K562 (cell line): ENCODE measurements around the gene SCN2B. TPM values are rescaled to one million over a fixed set of nuclear protein-coding genes. Genes with fewer than 3 reads are reported as not detected.

ENCODE experiments used
- CREB3L1 ChIP-seq: fragments of 450-650 bp; IDR thresholded peaks from 2 replicates; pipeline ENCODE4 v1.6.1; 2014; ENCODE audit warnings: low read depth, mild to moderate bottlenecking, moderate library complexity, borderline replicate concordance
- DIDO1 ChIP-seq: fragments of 450-650 bp; IDR thresholded peaks from 2 replicates; pipeline ENCODE4 v1.6.1; 2016; ENCODE audit warnings: low read depth, missing biosample characterization, missing genetic modification characterization
- E2F1 ChIP-seq: sonication (generic); formaldehyde crosslinking; IDR thresholded peaks from 2 replicates; pipeline ENCODE4 v1.8.1; 2023; ENCODE audit warnings: mild to moderate bottlenecking, missing genetic modification reagents, moderate library complexity
- E2F5 ChIP-seq: sonication (generic); formaldehyde crosslinking; IDR thresholded peaks from 2 replicates; pipeline ENCODE4 v1.8.0; 2022; ENCODE audit warnings: mild to moderate bottlenecking, missing genetic modification reagents
- ELF1 ChIP-seq: fragments of 200-800 bp; sonication (Bioruptor generic); IDR thresholded peaks from 2 replicates; pipeline ENCODE4 v1.6.1; 2016; ENCODE audit warnings: missing genetic modification characterization, missing compliant biosample characterization
- EP300 ChIP-seq: IDR thresholded peaks from 2 replicates; pipeline ENCODE4 v1.6.1; 2012; ENCODE audit warnings: low read length, improper control_type of control experiment
- HDAC1 ChIP-seq, 2 experiments: fragments of 450-650 bp; IDR thresholded peaks; 2 replicates each; pipeline ENCODE4 v1.6.1; 2016 to 2017; ENCODE audit warnings: inconsistent platforms in 1 of 2, mild to moderate bottlenecking in 1 of 2, moderate library complexity in 1 of 2
- KDM2B ChIP-seq: fragments of 250-450 bp; sonication (Bioruptor Pico); IDR thresholded peaks from 2 replicates; pipeline ENCODE4 v1.8.0; 2021; ENCODE audit warnings: mild to moderate bottlenecking, moderate library complexity
- LCOR ChIP-seq: sonication (generic); formaldehyde crosslinking; IDR thresholded peaks from 2 replicates; pipeline ENCODE4 v1.8.0; 2022; ENCODE audit warnings: mild to moderate bottlenecking, missing genetic modification reagents
- LEF1 ChIP-seq: fragments of 450-650 bp; IDR thresholded peaks from 2 replicates; pipeline ENCODE4 v1.6.1; 2016; ENCODE audit warnings: mild to moderate bottlenecking
- NFXL1 ChIP-seq: fragments of 450-650 bp; formaldehyde crosslinking; IDR thresholded peaks from 2 replicates; pipeline ENCODE4 v1.4.0; 2021; ENCODE audit warnings: mild to moderate bottlenecking
- NFYB ChIP-seq: IDR thresholded peaks from 2 replicates; pipeline ENCODE4 v1.6.1; 2011; ENCODE audit warnings: mild to moderate bottlenecking, moderate library complexity; ENCODE audit not compliant: insufficient read length; ENCODE audit errors: extremely low read depth
- NR2F6 ChIP-seq: fragments of 450-650 bp; formaldehyde crosslinking; IDR thresholded peaks from 2 replicates; pipeline ENCODE4 v1.4.0; 2020; ENCODE audit warnings: mild to moderate bottlenecking
- SMARCB1 ChIP-seq: IDR thresholded peaks from 2 replicates; pipeline ENCODE4 v1.6.1; 2011; ENCODE audit warnings: improper control_type of control experiment, low read depth; ENCODE audit not compliant: insufficient read length
- TGIF2 ChIP-seq: sonication (generic); formaldehyde crosslinking; IDR thresholded peaks from 2 replicates; pipeline ENCODE4 v1.8.1; 2022; ENCODE audit warnings: mild to moderate bottlenecking, missing genetic modification reagents, moderate library complexity
- UBTF ChIP-seq, 2 experiments: IDR thresholded peaks; 2 replicates each; pipeline ENCODE4 v1.6.1; 2012; ENCODE audit warnings: improper control_type of control experiment in 2 of 2, low read depth in 2 of 2, low read length in 2 of 2, borderline replicate concordance in 1 of 2
- ZBTB12 ChIP-seq: fragments of 250-450 bp; sonication (Bioruptor Pico); IDR thresholded peaks from 2 replicates; pipeline ENCODE4 v1.4.0; 2020
- ZKSCAN8 ChIP-seq: fragments of 200-800 bp; sonication (Bioruptor generic); IDR thresholded peaks from 2 replicates; pipeline ENCODE4 v1.6.1; 2016; ENCODE audit warnings: missing genetic modification characterization, missing compliant biosample characterization
- ZNF134 ChIP-seq: fragments of 250-450 bp; sonication (Bioruptor Pico); conservative IDR thresholded peaks from 2 replicates; pipeline ENCODE4 v1.4.0; 2020
- ZNF146 ChIP-seq: IDR thresholded peaks from one replicate; pipeline ENCODE4 v1.6.1; 2018; ENCODE audit warnings: missing compliant biosample characterization; ENCODE audit not compliant: unreplicated experiment
- ZNF3 ChIP-seq: fragments of 250-450 bp; sonication (Bioruptor Pico); IDR thresholded peaks from 2 replicates; pipeline ENCODE4 v1.5.0; 2021; ENCODE audit warnings: mild to moderate bottlenecking, moderate library complexity
- polyA plus RNA-seq, 8 experiments: library from polyadenylated mRNA; depleted of rRNA in 4 of 8; stranded (reverse) in 5 of 8; unstranded in 3 of 8; fragments of >200 nt; fragmentation: Nextera tagmentation in 2 of 8; fragmentation: Illumina TruSeq in 1 of 8; extraction: Ambion mirVana in 2 of 8; extraction: Trizol in 1 of 8; gene quantifications; 2 replicates each; pipeline versions ENCODE4 v1.2.1 to v1.2.3, GENCODE V29; 2011 to 2014; ENCODE audit warnings: inconsistent platforms in 1 of 8, missing spikeins in 1 of 8
- total RNA-seq, 7 experiments: library from RNA; depleted of rRNA in 6 of 7; stranded (reverse); fragments of >200 nt in 6 of 7; fragmentation: Illumina TruSeq in 2 of 7; extraction: Trizol in 2 of 7; gene quantifications; 2 replicates each; pipeline versions ENCODE4 v1.2.1 to v1.2.3, GENCODE V29; 2011 to 2021; ENCODE audit warnings: low replicate concordance in 1 of 7

SCN2B gene
- total and polyA plus RNA-seq, 9 of the 15 experiments (the other 6 are each of a cell fraction or from before 2014, with no cell fraction given): not detected

- peak; percentile 18; the same call in 1 of the 2 replicates for TF ChIP-seq ELF1 (tag)
- TF ChIP-seq SMARCB1: no peak
- TF ChIP-seq EP300: no peak
- no peak for TF ChIP-seq TGIF2
- TF ChIP-seq NFXL1 (CRISPR knock-in tag): no peak
- no peak for TF ChIP-seq DIDO1 (tag)
- no peak for TF ChIP-seq NR2F6
- no peak for TF ChIP-seq ZBTB12 (CRISPR knock-in tag)
- no peak for TF ChIP-seq E2F1 (CRISPR knock-in tag)
- TF ChIP-seq ZNF134: no peak
- 0 out of 4 replicates have a peak, but pooled peaks of 1 of the 2 experiments have one; percentile 35 for TF ChIP-seq UBTF (IDR thresholded peaks at IDR 0.05; ENCODE audit: borderline replicate concordance in 1 of 2, low read depth in 2 of 2, low read length in 2 of 2)
- peak; percentile 20; the same call in 1 of the 2 replicates for TF ChIP-seq CREB3L1
- TF ChIP-seq KDM2B: 0 out of 2 replicates have a peak, but pooled peaks have one; percentile 55
- TF ChIP-seq LCOR: peak; percentile 68; the same call in 1 of the 2 replicates
- peak; percentile 48 for TF ChIP-seq NFYB
- no peak for TF ChIP-seq ZKSCAN8
- TF ChIP-seq ZNF3: no peak
- no peak for TF ChIP-seq LEF1
- TF ChIP-seq HDAC1 (IDR thresholded peaks at IDR 0.05): 0 out of 4 replicates have a peak, but pooled peaks of 1 of the 2 experiments have one; percentile 12
- TF ChIP-seq ZNF146 (CRISPR knock-in tag): no peak
- TF ChIP-seq E2F5 (CRISPR knock-in tag): no peak
Measured at GRCh38 chr11:118145285-118146227, 30.9 kb downstream of the SCN2B start (continued).
